Hematopoietic multipotent progenitor cell treated with erythropoietin and hydrocortisone succinate and interleukin-3 and kit ligand, for 17 days (in vitro differentiated cells): ENCODE results near the gene PARD6B.
"Not testable (repeated sequence)": the region's sequence is repeated elsewhere in the genome, so short reads cannot be mapped to it uniquely, and the experiment has no call there.

Source experiments
- DNase-seq: peaks from one replicate; pipeline ENCODE4 v3.0.0-alpha.2; 2015; ENCODE audit warnings: low spot score

Gene PARD6B

DNA sequence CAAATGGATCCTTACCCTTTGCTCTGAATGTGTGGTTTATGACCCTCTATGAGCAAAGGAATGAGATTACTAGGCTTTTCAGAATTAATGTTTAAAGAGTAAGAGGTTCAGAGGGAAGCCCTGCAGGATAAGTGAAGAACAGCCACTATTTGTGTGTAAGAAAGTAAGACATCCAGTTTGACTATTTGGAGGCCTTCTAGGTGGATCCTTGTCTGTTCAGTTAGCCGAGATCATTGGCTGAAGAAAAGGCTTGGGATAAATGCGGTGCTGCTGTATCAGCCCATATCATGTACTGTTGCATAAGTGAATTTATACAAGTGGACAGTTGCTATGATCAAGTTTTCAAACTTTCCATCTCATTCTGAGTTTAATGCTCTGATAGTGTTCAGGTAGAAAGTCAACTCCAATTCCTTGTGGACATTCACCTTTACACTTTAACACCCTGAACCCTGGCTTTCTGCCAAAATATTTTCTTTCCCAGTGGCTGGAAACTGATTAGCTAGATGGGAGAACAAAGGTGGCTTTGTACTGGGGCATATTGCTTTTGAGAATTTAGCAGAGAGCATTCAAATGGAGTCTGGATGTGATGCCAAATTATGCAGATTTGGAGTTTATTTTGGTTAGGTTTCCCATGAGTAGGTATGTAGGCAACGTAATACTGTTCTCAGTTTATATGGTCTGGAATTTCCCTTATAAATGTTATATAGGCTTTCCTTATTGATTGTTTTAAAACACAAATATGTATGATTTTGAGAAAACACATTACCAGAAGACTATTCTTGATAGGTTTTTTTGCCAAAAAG lies 15.0 kb downstream of the PARD6B start:
- no peak for DNase-seq

DNA sequence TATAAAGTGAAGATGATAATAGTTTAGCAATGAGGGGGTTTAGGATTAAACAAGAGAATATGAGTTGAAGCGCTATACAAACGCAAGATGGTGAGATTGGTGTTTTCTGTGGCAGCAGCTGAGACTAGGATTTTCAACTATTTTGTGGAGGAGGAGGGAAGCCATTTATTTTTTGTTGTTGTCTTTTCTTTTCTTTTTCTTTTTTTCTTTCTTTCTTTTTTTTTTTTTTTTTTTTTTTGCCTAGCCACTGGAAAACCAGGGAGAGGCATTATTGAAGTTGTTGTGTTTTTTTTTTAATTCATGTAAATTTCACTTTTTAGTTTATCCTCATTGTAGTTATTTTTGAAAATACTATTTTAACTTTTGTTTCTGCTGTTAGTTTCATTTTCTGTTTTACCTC lies 15.9 kb downstream of the PARD6B start:
- no peak for DNase-seq

DNA sequence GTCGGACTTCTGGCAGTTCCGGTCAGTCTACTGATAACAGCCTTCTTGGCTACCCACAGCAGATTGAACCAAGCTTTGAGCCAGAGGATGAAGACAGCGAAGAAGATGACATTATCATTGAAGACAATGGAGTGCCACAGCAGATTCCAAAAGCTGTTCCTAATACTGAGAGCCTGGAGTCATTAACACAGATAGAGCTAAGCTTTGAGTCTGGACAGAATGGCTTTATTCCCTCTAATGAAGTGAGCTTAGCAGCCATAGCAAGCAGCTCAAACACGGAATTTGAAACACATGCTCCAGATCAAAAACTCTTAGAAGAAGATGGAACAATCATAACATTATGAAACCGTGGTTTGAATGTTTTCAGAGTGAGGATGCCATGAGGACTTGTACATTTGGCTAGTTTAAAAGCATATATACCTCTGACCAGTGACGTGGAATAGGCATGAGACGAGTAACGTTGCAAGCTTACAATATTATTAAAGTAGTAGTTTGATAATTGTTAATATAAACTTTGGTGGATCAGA lies 18.8 kb downstream of the PARD6B start:
- DNase-seq: no peak

DNA sequence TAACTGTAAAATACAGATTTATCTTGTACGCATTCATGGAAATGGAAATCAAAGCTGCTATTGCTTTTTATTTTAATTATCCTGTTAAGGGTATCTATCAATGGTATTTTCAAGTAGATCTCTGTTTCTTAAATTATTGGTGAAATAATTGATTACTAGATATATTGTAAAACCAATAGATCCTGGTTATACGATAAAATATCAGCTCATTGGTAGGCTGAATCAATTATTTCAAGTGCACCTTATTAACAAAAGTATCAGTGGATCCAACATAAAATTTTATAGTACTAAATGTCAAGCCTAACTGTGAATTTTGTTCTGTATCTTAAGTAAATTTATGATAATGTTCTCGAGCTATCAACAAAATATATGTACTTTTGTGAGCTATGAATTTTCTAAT lies 21.8 kb downstream of the PARD6B start:
- DNase-seq: no peak

DNA sequence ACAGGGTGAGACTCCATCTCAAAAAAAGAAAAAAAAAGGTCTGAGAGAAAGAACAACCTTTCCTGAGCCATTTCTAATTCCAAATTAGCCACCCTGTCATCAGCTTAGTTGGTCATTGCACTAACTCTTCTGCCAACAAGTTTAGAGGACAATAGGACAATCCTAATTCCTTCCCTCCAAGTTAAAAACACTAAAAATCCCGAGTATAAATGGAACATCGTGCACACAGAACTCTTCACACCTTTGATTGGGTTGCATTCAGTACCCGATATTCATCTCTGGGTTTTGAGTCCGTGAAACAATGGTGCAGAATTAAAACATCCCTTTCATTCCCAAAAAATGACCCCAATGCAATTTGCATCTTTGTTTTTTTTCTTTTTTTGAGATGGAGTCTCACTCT lies 23.0 kb downstream of the PARD6B start:
- no peak for DNase-seq

DNA sequence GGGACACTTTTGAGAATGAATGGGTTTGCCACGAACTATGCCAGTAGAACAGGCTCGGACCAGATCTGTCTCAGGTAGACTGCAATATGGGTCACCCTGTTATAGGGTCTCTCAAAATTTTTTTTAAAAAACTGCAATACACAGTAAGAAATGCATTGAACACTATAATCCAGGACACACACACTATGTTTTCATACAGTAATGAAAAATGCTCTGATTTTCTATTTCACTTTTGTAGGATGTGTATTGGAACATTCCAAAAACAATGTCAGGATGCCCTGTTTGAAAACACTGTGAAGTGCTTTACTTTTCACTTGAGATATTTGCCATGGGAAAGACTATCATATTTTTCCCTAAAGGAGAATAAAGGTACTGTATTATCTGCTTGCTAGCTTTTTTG lies 25.1 kb downstream of the PARD6B start:
- DNase-seq: no peak

DNA sequence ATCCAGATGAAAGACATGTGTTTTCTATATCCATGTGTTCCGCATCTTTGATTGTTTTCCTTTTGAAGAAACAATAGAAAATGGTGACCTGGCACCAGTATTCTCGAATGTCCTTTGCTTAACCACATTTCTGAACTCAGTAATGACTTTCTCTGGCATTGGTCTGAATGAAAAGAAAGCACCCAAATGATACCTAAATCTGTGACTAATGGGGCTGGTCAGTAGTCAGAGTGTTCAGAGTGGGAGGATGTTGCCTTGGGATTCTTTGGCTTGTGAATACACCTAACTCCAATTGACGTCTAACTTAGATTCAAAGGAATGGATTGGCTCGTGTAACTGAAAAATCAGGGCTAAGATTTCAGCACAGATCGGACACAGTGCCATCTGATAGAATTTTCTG lies 27.1 kb downstream of the PARD6B start:
- no peak for DNase-seq

DNA sequence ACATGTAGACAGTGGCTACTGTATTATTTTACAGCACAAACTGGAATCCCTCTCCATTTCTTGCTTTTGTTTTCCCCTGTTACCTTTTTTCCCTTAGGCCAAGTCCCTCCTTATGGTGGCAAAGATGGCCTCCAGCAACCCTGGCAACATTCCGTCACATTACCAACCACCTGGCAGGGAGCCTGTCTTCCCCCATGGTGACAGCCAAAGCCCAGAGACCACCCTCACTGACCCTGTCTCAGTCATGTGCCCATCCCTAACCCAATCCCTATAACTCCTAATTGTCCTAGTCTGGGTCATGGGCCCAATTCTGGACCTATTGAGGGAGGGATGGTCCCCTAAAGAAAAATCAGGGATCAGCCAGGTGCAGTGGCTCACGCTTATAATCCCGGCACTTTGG lies 27.6 kb downstream of the PARD6B start:
- no peak for DNase-seq

DNA sequence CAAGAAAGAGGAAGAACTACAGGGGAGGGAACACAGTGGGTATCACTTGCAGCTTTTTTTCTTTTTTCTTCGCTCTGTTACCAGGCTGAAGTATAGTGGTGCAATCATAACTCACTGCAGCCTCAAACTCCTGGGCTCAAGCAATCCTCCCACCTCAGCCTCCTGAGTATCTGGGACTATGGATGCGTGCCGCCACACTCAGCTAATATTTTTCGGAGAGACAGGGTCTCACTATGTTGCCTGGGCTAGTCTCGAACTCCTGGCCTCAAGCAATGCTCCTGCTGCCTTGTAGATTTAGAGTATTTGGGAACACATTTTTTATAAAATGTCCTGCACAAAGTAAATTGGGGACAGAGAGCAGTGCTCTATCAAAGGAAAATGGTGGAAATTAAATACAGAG lies 28.3 kb downstream of the PARD6B start:
- DNase-seq: no peak

DNA sequence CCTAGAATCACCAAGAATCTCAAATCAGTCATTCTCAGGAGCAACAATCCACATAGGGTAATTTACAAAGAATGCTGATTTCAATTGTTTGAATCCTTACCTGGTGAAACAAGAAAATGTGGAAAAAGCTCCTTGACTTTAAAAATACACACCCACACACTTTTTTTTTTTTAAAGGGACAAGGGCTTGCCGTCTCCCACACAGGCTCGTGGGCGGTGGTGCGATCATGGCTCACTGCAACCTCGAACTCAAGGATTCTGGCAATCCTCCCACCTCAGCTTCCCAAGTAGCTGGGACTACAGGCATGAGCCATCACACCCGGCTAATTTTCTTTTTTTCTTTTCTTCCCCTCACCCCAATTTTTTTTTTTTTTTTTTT lies 30.7 kb downstream of the PARD6B start:
- DNase-seq: no peak

DNA sequence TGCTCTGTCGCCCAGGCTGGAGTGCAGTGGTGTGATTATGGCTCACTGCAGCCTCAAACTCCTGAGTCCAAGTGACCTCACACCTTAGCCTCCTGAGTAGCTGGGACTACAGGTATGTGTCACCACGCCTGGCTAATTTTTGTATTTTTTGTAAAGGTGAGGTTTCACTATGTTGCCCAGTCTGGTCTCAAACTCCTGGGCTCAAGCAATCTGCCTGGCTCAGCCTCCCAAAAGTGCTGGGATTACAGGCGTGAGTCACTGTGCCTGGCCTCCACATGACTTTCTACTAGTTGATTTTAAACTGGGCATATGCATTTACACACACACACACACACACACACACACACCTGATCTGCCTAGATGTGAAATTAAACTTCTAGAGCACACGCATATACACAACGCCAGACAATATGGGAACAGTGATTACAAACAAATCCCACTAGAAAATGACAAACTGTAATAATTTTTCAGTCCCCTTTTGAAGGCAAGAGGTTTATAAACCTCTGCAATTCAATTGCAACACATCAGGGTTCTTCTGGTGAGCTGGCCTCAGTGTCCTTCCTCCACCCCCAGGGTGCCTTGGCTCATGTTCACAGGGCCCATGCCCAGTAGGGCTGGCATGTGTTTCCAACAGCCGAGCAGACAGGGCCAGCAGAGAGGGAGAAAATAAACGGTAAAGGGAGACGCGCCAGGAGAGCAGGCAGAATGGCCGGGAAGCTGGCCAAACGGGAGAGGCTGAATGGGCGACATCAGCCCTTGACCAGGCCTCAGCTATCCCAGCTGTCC lies 31.2 kb downstream of the PARD6B start:
- no peak for DNase-seq

DNA sequence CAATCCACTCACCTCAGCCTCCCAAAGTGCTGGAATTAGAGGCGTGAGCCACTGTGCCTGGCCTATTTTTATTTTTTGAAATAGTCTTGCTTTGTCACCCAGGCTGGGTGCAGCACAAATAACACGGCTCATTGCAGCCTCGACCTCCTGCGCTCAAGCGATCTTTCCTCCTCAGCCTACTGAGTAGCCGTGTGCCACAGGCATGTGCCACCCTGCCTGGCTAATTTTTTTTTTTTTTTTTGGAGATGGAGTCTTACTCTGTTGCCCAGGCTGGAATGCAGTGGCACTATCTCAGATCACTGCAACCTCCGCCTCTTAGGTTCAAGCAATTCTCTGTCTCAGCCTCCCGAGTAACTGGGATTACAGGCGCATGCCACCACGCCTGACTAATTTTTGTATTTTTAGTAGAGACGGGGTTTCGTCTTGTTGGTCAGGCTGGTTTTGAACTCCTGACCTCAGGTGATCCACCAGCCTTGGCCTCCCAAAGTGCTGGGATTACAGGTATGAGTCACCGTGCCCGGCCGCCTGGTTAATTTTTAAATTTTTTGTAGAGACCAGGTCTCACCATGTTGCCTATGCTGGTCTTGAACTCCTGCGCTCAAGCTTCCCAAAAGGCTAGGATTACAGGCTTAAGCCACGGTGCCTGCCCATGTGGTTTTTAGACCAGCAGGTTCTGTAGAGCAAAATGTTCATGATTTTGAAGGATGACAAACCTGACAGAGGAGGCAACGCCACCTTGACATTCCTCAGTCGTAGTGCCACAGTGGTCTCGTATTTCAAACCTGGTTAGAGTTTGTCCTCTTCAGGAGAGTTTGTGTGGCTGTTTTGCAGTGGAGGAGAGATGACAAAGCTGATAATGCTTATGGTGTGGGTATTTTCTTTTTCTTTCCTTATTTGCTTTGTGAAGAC lies 32.4 kb downstream of the PARD6B start:
- DNase-seq: not testable (repeated sequence)

DNA sequence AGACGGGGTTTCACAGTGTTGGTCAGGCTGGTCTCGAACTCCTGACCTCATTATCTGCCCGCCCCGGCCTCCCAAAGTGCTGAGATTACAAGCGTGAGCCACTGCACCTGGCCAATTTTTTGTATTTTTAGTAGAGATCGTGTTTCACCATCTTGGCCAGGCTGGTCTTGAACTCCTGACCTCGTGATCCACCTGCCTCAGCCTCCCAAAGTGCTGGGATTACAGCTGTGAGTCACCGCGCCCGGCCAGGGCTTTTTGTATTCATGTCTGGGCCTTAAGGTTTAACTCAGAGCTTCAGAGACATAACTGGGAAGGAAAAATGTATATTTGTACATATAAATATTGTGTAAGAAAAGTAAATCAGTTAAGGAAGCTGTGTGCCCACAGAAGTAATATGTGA lies 33.9 kb downstream of the PARD6B start:
- not testable (repeated sequence) for DNase-seq

DNA sequence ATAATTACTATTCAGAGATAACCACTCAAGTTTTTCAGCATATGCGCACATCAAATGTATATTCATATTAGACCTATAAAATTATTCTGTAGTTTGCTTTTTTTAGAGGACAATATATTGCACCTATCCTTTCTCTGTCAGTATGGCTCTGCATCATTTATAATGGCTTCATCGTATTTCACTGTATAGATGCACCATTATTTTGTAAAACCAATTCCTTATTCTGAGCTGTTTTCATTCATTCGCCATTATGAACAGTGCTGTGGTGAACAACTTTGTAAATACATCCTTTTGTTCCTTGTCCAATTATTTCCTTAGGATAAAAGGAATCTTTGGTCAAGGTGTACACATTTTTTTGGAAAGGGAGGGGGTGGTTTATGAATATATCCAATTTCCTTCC lies 34.3 kb downstream of the PARD6B start:
- DNase-seq: no peak

DNA sequence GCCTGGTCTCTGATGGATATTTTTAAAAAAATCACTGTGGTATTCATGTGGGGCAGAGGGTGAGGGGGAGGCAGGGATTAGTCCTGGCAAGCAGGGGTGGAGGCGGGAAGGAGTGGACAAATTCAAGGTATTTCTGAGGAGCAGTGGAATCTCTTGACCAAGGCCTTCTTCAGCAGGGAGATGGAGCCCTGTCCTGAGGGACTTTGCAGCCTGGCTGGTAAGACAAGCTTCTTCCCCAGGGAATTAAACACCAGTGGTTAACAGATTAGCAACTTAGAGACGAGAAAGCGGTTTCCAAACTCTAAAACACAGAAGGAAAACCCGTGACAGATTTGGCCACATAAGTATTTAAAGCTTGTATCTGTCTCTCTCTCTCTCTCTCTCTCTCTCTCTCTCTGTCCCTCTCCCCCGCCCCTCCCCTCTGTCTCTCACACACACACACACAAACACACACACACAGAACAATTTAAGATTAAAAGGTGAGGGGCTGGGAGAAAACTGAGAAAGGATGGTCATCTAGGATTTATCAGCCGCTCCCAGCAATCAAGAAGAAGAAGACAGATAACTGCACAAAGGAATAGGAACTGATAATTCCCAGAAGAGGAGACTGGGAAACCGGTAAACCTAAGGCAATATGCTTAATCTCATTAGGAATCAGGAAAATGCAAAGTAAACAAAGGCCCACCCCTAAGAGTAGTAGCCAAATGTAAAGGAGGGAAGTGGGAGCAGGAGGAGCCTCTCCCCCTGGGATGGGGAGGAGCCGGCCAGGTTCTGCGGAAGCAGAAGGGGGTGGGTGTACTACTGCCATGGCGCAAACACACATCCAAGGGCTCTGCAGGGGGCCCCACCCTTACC lies 35.8 kb downstream of the PARD6B start:
- not testable (repeated sequence) for DNase-seq

DNA sequence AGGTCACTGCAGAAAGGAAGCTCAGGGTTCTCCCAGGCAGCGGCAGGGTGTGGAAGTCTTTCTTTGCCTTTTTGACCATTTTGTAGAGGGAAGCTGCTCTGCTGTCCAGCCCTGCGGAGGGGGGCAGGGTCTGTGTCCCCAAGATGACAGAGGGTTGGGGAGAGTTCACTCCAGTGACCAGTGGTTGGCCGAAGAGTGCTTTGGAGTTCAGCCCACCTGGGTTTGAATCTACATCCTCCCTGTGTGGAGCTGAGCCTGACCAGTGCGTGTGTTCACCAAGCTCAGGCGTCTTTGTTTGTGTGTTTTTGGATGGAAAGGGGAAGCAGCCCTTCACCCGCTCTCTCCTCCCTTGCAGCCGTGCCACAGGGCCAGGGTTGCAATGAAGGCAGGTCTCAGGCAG lies 37.6 kb downstream of the PARD6B start:
- DNase-seq: not testable (repeated sequence)

DNA sequence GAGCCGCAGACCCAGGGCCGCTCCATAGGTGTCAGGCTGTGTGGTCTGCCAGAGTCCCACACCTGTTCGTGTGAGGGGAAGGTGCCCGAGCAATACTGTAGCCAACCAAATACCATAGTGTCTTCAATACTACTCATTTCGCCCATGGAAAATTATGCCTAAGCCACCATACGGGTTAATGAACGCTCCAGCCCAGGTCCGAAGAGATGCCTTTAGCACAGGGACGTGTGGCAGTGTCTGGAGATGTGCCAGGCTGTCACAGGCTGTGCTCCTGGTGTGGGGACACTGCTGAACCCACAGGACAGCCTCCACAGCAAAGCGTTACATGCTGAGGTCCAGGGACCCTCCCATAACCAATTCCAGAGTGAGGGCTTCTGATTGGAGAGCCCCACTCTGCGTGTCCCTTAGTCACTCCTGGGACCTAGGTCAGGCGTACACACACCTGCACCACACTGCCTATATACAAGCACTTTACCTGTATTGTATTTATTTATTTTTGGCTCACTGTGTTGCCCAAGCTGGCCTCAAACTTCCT lies 38.2 kb downstream of the PARD6B start:
- not testable (repeated sequence) for DNase-seq

DNA sequence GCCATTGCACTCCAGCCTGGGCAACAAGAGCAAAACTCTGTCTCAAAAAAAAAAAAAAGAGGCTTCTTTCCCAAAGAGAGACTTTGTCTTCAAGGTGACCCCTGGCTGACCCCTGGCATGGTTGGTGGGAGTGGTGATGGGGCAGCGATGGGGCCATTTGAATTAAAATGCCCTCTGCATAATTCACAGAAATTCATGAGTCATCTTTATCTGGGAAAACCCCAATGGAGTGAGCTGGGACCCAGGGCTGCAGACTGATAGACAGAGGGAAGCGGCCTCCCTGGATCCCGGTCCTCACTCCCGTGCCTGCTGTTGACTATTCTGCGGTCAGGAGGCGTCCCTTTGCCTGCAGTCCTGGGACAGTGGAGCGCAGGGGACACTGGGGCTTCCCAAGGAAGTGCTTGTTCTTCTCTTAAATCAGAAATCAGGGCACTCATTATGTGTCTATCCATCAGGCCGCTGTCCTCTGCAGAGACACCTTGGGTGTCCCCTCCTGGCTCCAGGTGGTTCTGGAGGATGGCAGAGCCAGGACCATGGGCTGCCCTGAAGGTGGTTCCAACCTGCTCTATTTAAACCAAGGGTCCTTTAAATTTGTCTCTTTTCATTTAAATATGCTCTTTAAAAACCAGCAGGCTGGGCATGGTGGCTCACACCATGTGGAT lies 40.2 kb downstream of the PARD6B start:
- DNase-seq: not testable (repeated sequence)

DNA sequence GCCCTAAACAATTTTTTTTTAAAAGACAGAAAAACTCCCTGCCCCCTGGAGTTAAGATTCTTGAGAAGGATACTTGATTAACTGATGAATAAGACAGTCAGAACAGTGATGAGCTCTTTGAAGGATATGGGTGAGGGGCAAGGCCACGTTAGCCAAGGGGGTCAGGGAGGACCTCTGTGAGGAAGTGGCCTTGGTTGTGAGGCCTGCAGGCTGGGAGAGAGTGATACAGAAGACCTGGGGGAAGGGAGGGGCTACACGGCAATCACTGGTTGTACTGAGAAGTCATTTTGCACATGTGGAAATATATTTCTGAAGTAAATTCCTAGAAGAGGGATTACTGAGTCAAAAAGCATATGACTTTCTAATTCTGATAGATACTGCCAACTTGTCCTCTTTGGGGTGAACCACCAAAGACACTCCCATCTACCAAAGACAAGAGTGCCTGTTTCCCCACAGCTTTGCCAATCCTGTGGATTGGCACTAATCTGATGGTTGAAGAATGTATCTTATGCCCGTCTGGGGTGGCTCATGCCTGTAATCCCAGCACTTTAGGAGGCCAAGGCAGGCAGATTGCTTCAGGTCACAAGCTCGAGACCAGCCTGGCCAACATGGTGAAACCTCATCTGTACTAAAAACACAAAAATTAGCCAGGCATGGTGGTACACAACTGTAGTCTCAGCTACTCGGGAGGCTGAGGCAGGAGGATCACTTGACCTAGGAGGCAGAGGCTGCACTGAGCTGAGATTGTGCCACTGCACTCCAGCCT lies 41.2 kb downstream of the PARD6B start:
- DNase-seq: no peak

DNA sequence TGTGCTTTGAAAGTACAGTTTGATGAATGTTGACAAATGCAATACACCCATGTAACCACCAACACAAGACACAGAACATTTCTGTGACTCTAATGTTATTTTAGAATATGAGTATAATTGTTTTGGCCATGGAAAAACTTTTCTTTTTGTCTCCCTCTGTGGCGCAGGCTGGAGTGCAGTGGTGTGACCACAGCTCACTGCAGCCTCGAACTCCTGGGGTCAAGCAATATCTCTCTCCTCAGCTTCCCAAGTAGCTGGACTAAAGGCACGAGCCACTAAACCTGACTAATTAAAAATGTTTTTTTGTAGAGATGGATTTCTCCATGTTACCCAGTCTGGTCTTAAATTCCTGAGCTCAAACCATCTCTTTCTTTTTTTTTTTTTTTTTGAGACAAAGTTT lies 43.1 kb downstream of the PARD6B start:
- DNase-seq: no peak
